ENCODE measurements around the gene RIPOR2.
"Not testable (repeated sequence)": the region's sequence is repeated elsewhere in the genome, so short reads cannot be mapped to it uniquely, and the experiment has no call there.

RIPOR2 gene

GRCh38 chr6:24778878-24779277, 156.9 kb downstream of the RIPOR2 start:
- ATAC-seq (replicated peaks) (no peak), DNase-seq (no peak)
- peaks cover 8 to 18% of the 10 kb centered on the region in 2 donors for H3K4me1 Mint-ChIP-seq
- no peaks in the 10 kb centered on the region for H3K27me3 Mint-ChIP-seq
- H3K4me3 Mint-ChIP-seq, result no peak overlapping the region
- H3K27ac Mint-ChIP-seq, result no peak overlapping the region
- peaks cover 22 to 28% of the 10 kb centered on the region in 2 donors for H3K36me3 Mint-ChIP-seq
- H3K9me3 Mint-ChIP-seq, result no peaks in the 10 kb centered on the region

DNA sequence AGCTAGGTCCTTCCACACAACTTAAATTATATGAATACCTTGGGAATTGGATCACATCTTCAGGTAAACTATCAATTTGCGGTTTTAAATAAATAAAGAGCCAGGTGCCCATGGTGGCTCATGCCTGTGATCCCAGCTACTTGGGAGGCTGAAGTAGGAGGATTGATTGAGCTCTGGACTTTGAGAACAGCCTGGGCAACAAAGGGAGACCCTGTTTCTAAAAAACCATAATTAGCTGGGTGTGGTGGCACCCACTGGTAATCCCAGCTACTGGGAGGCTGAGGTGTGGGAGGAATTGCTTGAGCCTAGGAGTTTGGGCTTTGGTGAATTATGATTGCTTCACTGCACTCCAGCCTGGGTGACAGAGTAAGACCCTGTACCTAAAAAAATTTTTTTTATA, 157.6 kb downstream of the RIPOR2 start:
- H3K36me3 Mint-ChIP-seq, result peaks cover 20 to 28% of the 10 kb centered on the region in 2 donors
- H3K4me3 Mint-ChIP-seq, result no peak overlapping the region
- ATAC-seq (replicated peaks) (no peak), DNase-seq (no peak)
- no peak overlapping the region for H3K27ac Mint-ChIP-seq
- peaks cover 8 to 18% of the 10 kb centered on the region in 2 donors for H3K4me1 Mint-ChIP-seq
- no peaks in the 10 kb centered on the region for H3K27me3 Mint-ChIP-seq
- no peaks in the 10 kb centered on the region for H3K9me3 Mint-ChIP-seq

DNA sequence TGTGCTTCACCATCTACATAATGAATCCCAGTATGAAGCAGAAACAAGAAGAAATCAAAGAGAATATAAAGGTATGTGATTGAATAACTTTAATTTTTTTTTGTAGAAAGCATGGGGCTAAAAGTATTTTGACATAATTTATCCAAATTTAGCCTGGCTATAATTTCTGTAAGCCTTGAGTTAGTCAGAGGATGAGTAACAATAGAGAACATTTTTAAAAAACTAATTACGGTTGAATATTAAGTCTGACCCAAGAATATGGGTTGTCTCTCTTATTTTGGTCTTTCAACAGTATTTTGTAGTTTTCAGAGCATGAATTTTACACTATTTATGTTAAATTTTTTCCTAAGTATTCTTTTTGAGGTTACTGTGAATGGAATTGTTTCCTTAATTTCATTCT, 158.5 kb downstream of the RIPOR2 start:
- Mint-ChIP-seq H3K27ac (no peak overlapping the region), H3K9me3 (no peaks in the 10 kb centered on the region), H3K36me3 (peaks cover 19 to 22% of the 10 kb centered on the region in 2 donors), H3K4me1 (peaks cover 8 to 18% of the 10 kb centered on the region in 2 donors), H3K4me3 (no peak overlapping the region), H3K27me3 (no peaks in the 10 kb centered on the region)
- DNase-seq (no peak), ATAC-seq (replicated peaks) (no peak)

DNA sequence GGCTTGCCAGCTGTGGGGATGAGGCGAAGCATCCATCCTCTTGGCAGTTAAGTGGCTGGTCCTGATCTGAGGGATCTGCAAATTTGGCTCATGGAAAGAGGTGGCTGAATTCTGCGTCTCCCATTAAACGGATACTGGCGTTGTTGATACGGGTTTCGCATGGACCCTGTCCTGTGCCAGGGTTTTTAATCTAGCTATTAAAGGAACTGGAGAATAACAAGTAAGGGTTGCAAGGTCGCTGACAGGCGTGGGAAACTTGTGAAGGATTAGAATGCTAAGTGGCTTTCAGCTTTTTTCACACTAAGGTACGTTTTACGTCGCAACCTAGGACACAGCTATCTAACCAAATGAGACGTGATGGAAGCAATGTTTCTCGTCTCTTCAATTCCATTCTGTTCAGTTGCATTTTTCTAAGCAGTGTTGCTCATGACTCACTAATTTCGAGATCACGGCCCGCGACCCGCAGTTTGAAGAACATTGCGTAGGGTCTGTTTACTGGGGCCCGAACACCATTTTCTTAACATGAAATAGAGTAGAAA, 160.2 kb downstream of the RIPOR2 start:
- ATAC-seq (replicated peaks) (no peak), DNase-seq (no peak)
- Mint-ChIP-seq H3K27ac (peak overlapping the region; percentile 99), H3K9me3 (no peaks in the 10 kb centered on the region), H3K36me3 (peaks cover 10 to 13% of the 10 kb centered on the region in 2 donors), H3K4me3 (peak overlapping the region; percentile 97 to 99), H3K27me3 (no peaks in the 10 kb centered on the region), H3K4me1 (peaks cover 8 to 18% of the 10 kb centered on the region in 2 donors)

DNA sequence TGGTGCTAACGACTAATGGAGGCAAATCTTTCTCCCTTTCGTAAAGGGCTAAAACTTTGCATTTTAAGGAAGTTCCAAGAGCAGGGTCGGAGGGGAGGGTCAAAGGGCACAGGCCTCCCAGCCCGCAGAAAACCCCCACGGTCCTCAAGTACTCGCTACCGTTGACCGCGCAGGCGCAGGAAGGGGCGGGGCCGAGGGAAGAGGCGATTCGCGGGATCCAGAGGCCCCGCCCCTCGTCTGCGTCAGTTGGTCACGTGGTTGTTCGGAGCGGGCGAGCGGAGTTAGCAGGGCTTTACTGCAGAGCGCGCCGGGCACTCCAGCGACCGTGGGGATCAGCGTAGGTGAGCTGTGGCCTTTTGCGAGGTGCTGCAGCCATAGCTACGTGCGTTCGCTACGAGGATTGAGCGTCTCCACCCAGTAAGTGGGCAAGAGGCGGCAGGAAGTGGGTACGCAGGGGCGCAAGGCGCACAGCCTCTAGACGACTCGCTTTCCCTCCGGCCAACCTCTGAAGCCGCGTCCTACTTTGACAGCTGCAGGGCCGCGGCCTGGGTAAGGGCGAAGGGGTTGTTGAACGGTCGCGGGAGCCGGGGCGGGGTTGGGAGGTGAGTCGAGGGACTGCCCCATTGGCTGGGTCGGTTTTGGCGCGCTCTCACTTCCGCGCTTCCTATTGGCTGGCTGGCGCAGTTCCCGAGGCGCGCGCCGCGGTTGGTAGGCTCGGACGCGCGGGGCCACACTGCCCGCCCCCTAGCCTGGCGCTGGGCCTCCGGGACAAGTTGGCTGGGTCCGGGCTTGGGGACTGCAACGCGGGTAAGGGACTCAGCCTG, 160.9 kb downstream of the RIPOR2 start, which contains the start of gene GMNN:
Gene GMNN, plus strand, starts transcription at position 242 of the 824 bp plus-strand sequence. CDS start 2,310 bp downstream, outside the sequence.
- peak within 1 kb of the TSS; percentile 97 to 99 for H3K4me3 Mint-ChIP-seq
- peaks cover 7 to 9% of the 10 kb centered on the region in 2 donors for H3K36me3 Mint-ChIP-seq
- peak within 1 kb of the TSS; percentile 99 for H3K27ac Mint-ChIP-seq
- H3K4me1 Mint-ChIP-seq, result peaks cover 6 to 17% of the 10 kb centered on the region in 2 donors
- peak; percentile 94 for DNase-seq
- H3K27me3 Mint-ChIP-seq, result no peaks in the 10 kb centered on the region
- no peaks in the 10 kb centered on the region for H3K9me3 Mint-ChIP-seq
- ATAC-seq (replicated peaks), result peak; percentile 93 to 94

DNA sequence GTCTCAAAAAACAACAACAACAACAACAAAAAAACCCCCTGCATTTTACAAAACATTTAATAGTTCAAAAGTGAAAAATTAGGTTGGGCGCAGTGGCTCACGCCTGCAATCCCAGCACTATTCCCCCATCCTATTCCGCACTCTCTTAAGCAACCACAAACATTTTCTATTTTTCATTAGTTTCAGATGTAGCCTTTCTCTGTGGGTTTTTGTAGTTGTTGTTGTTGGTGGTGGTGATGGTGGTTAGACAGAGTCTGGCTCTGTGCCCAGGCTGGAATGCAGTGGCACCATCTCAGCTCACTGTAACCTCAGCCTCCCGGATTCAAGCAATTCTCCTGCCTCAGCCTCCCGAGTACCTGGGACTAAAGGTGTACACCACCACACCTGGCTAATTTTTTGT, 167.4 kb downstream of the RIPOR2 start:
- H3K4me3 Mint-ChIP-seq, result no peak overlapping the region
- H3K4me1 Mint-ChIP-seq, result no peaks in the 10 kb centered on the region
- no peaks in the 10 kb centered on the region for H3K27me3 Mint-ChIP-seq
- H3K9me3 Mint-ChIP-seq, result no peaks in the 10 kb centered on the region
- DNase-seq (no peak), ATAC-seq (replicated peaks) (no peak)
- no peaks in the 10 kb centered on the region for H3K36me3 Mint-ChIP-seq
- H3K27ac Mint-ChIP-seq, result no peak overlapping the region

GRCh38 chr6:24766680-24767462, 168.9 kb downstream of the RIPOR2 start:
- H3K36me3 Mint-ChIP-seq, result no peaks in the 10 kb centered on the region
- DNase-seq (no peak), ATAC-seq (replicated peaks) (peak; percentile 70 to 71)
- no peak overlapping the region for H3K4me3 Mint-ChIP-seq
- no peak overlapping the region for H3K27ac Mint-ChIP-seq
- no peaks in the 10 kb centered on the region for H3K27me3 Mint-ChIP-seq
- H3K4me1 Mint-ChIP-seq, result peaks cover 2 to 3% of the 10 kb centered on the region in 2 donors
- peaks cover 1 to 2% of the 10 kb centered on the region in 2 donors for H3K9me3 Mint-ChIP-seq

DNA sequence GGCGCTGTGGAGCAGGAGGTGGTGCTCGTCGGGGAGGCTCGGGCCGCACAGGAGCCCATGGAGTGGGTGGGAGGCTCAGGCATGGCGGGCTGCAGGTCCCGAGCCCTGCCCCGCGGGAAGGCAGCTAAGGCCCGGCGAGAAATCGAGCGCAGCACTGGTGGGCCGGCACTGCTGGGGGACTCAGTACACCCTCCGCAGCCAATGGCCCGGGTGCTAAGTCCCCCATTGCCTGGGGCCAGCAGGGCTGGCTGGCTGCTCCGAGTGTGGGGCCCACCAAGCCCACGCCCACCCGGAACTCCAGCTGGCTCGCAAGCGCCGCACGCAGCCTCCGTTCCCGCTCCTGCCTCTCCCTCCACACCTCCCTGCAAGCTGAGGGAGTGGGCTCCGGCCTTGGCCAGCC, 169.8 kb downstream of the RIPOR2 start:
- DNase-seq; H3K27ac Mint-ChIP-seq; H3K4me1 Mint-ChIP-seq; H3K9me3 Mint-ChIP-seq; H3K36me3 Mint-ChIP-seq; H3K27me3 Mint-ChIP-seq; H3K4me3 Mint-ChIP-seq; ATAC-seq (replicated peaks): not testable (repeated sequence)

DNA sequence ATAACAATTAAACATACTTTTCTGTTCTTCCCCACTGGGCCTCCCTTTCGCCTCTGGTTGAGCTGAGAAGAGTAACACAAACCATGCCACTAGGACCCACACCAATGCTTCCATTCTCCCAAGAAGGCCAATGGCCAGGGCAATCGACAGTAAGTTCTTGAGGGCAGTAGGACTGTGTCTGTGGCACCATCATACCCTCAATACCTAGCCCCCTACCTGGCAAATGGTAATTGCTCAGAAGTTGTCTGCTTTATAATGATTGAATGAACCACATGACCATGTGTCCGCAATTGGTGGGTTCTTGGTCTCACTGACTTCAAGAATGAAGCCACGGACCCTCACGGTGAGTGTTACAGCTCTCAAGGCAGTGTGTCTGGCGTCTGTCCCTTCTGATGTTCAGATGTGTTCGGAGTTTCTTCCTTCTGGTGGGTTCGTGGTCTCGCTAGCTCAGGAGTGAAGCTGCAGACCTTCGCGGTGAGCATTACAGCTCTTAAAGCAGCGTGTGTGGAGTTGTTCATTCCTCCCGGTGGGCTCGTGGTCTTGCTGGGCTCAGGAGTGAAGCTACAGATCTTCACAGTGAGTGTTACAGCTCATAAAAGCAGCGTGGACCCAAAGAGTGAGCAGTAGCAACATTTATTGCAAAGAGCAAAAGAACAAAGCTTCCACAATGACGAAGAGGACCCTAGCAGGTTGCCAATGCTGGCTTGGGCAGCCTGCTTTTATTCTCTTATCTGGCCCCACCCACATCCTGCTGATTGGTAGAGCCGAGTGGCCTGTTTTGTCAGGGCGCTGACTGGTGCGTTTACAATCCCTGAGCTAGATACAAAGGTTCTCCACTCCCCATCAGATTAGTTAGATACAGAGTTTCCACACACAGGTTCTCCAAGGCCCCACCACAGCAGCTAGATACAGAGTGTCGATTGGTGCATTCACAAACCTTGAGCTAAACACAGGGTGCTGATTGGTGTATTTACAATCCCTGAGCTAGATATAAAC, 170.6 kb downstream of the RIPOR2 start:
- not testable (repeated sequence) for H3K27ac Mint-ChIP-seq; DNase-seq; H3K27me3 Mint-ChIP-seq; H3K36me3 Mint-ChIP-seq; H3K4me3 Mint-ChIP-seq; H3K4me1 Mint-ChIP-seq; H3K9me3 Mint-ChIP-seq; ATAC-seq (replicated peaks)

GRCh38 chr6:24763578-24763977, 172.2 kb downstream of the RIPOR2 start:
- peaks cover 2 to 4% of the 10 kb centered on the region in 2 donors for H3K9me3 Mint-ChIP-seq
- H3K4me1 Mint-ChIP-seq, result peaks cover 6 to 7% of the 10 kb centered on the region in 2 donors
- H3K27me3 Mint-ChIP-seq, result no peaks in the 10 kb centered on the region
- no peaks in the 10 kb centered on the region for H3K36me3 Mint-ChIP-seq
- no peak for ATAC-seq (replicated peaks)
- DNase-seq, result no peak
- H3K27ac Mint-ChIP-seq, result no peak overlapping the region
- no peak overlapping the region for H3K4me3 Mint-ChIP-seq

DNA sequence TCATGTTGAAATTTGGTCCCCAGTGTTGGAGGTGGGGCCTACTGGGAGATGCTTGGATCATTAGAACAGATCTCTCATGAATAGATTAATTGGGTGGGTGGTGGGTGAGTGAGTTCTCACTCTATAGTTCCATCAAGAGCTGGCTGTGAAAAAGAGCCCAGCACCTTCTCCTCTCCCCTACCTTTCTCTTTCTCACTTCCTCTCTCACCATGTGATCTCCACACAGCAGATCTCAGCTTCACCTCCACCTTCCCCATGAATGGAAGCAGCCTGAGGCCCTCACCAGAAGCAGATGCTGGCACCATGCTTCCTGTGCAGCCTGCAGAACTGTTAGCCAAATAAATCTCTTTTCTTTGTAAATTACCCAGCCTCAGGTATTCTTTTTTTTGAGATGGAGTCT, 173.9 kb downstream of the RIPOR2 start:
- H3K27ac Mint-ChIP-seq, result no peak overlapping the region
- peaks cover 6 to 7% of the 10 kb centered on the region in 2 donors for H3K4me1 Mint-ChIP-seq
- no peak for DNase-seq
- no peak overlapping the region for H3K4me3 Mint-ChIP-seq
- H3K27me3 Mint-ChIP-seq, result no peaks in the 10 kb centered on the region
- peak; percentile 42 to 66 for ATAC-seq (replicated peaks)
- H3K9me3 Mint-ChIP-seq, result peaks cover 2 to 4% of the 10 kb centered on the region in 2 donors
- H3K36me3 Mint-ChIP-seq, result no peaks in the 10 kb centered on the region

DNA sequence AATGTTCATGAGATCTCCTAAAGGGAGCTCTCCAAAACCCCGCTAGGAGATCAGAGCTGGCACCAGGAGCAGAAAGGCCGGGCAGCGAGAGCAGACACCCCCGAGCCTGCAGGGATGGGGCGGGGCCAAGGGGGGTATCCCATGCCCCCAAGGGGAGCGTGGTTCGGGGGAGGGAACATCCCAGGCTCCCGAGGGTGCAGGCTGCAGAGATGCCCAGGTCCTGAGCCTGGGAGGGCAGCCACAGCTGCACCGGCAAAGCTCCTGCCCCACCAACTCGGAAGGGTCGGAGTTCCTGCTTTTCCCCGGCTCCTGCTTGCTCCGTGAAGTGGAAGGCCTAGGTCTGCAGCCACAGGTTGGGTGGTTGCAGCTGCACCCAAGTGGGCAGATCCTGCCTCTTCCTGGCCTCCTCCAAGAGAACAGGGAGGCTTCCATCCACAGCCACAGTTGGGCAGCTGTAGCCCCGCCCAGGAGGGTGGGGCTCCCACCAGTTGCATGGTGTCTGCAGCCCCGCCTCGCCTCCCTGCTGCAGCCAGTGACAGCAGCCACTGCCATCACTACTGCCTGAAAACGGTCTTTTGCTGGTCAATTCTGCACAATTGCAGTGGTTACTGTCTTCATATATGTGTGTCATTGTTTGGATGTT, 174.4 kb downstream of the RIPOR2 start:
- H3K27ac Mint-ChIP-seq, result no peak overlapping the region
- H3K9me3 Mint-ChIP-seq, result peaks cover 2 to 4% of the 10 kb centered on the region in 2 donors
- H3K4me1 Mint-ChIP-seq, result peaks cover 6 to 7% of the 10 kb centered on the region in 2 donors
- DNase-seq, result no peak
- H3K27me3 Mint-ChIP-seq, result no peaks in the 10 kb centered on the region
- ATAC-seq (replicated peaks), result no peak
- H3K36me3 Mint-ChIP-seq, result no peaks in the 10 kb centered on the region
- no peak overlapping the region for H3K4me3 Mint-ChIP-seq

GRCh38 chr6:24760210-24760609, 175.6 kb downstream of the RIPOR2 start:
- Mint-ChIP-seq H3K27ac (no peak overlapping the region), H3K9me3 (peaks cover 2 to 4% of the 10 kb centered on the region in 2 donors), H3K36me3 (no peaks in the 10 kb centered on the region), H3K4me1 (peaks cover 6 to 7% of the 10 kb centered on the region in 2 donors), H3K4me3 (no peak overlapping the region), H3K27me3 (no peaks in the 10 kb centered on the region)
- ATAC-seq (replicated peaks) (no peak), DNase-seq (no peak)
